Fibroblast of lung (primary cell): ENCODE measurements around the gene ZNF544.

Source experiments
- CTCF ChIP-seq, 2 donors: IDR thresholded peaks in 1 of 2; conservative IDR thresholded peaks in 1 of 2; 1 replicate in 1 of 2; 2 replicates in 1 of 2; pipeline ENCODE4 v1.5.1; 2011 to 2012; ENCODE audit warnings: low read length in 2 of 2, control low read depth in 1 of 2, inconsistent platforms in 1 of 2, low read depth in 1 of 2, mild to moderate bottlenecking in 1 of 2
- EZH2 ChIP-seq: IDR thresholded peaks from 2 replicates; pipeline ENCODE4 v1.5.1; 2012; ENCODE audit warnings: low read length, control low read depth, mild to moderate bottlenecking; ENCODE audit errors: missing control alignments

DNA sequence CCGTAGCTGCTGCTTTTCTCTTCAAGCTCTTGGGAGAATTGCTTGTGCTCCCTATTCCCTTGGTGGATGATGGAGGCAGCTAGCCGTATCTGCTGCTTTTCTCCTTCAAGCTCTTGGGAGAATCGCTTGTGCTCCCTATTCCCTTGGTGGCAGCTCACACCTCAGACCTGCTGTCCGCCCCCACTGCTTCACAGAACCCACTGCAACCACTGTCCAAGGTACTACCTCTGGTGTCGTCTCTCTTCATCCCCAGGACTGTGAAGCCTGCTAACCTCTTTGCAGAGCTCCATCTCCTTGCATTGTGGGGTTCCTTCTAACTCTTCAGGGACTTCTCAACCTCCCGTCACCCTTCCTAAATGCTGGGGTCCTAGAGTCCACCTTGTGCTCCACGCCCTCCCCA, 71.9 kb downstream of the ZNF544 start:
- TF ChIP-seq CTCF (conservative IDR thresholded peaks at IDR 0.05 in 1 of 2, IDR thresholded peaks at IDR 0.05 in 1 of 2; ENCODE audit: low read depth in 1 of 2, low read length in 2 of 2), result no peak
- no peak for TF ChIP-seq EZH2
